Measurements from ENCODE around the gene STING1. TPM values are rescaled to one million over a fixed set of nuclear protein-coding genes. Genes with fewer than 3 reads are reported as not detected.
"Not testable (repeated sequence)": the region's sequence is repeated elsewhere in the genome, so short reads cannot be mapped to it uniquely, and the experiment has no call there.

Gene STING1
- total RNA-seq, 1 experiment from 2014 or later: 0.48 TPM

GRCh38 chr5:139528695-139529094 is 46.1 kb upstream of the STING1 start:
- not testable (repeated sequence) for H3K4me2 ChIP-seq (ENCODE audit: insufficient read depth, insufficient read length, low read length); H3K9me3 Mint-ChIP-seq; H4K8ac ChIP-seq (replicated peaks; ENCODE audit: insufficient read length, low read depth, low read length); H3K27me3 ChIP-seq (ENCODE audit: insufficient read depth, low read length); H2BK20ac ChIP-seq (ENCODE audit: low read depth, low read length, poor library complexity, severe bottlenecking); H3K18ac ChIP-seq (ENCODE audit: insufficient read length, low read depth, low read length); H3T11ph ChIP-seq (ENCODE audit: low read length); H4K91ac ChIP-seq (ENCODE audit: insufficient read length, low read depth, low read length); H2BK12ac ChIP-seq (ENCODE audit: insufficient read length, low read depth, low read length); H3K23me2 ChIP-seq (ENCODE audit: insufficient read length, low read depth, low read length, poor library complexity, severe bottlenecking); H3K79me2 ChIP-seq (ENCODE audit: insufficient read depth, low read length); H3K9ac ChIP-seq (ENCODE audit: extremely low read depth, insufficient read length, low read length); H3K4ac ChIP-seq (ENCODE audit: low read depth, low read length); DNase-seq; H4K5ac ChIP-seq (ENCODE audit: insufficient read length, low read depth, low read length); H3K27me3 Mint-ChIP-seq (ENCODE audit: low read depth); H3K56ac ChIP-seq (ENCODE audit: insufficient read length, low read depth, low read length); H3K79me1 ChIP-seq (ENCODE audit: insufficient read depth, low read depth, low read length, poor library complexity, severe bottlenecking); H4K20me1 ChIP-seq (ENCODE audit: control insufficient read depth, insufficient read depth, insufficient read length); H2BK15ac ChIP-seq (ENCODE audit: low read depth, low read length); H2AK5ac ChIP-seq (ENCODE audit: insufficient read length, low read length); H2BK5ac ChIP-seq (ENCODE audit: insufficient read length, low read length); H3K14ac ChIP-seq (ENCODE audit: insufficient read depth, low read length); H3K4me3 Mint-ChIP-seq; H2AFZ ChIP-seq (ENCODE audit: low read length); H3K27ac ChIP-seq (ENCODE audit: insufficient read length, low read depth, low read length); H3K9me3 ChIP-seq (ENCODE audit: control insufficient read depth, low read depth, low read length); H3K23ac ChIP-seq (ENCODE audit: insufficient read length, low read depth, low read length); H3K36me3 Mint-ChIP-seq (ENCODE audit: insufficient read depth in 1 of 3, low read depth in 3 of 3); H2BK120ac ChIP-seq (ENCODE audit: low read depth, low read length, poor library complexity, severe bottlenecking)
- peaks cover 11% of the 10 kb centered on the region; the same call in 1 of the 2 replicates for H3K4me1 ChIP-seq (ENCODE audit: insufficient read depth, low read length)
- Mint-ChIP-seq H3K27ac (peak overlapping the region in 1 of 3 experiments; percentile 24; a peak in 1 of 7 replicates), H3K4me1 (peaks cover 48 to 49% of the 10 kb centered on the region in 2 experiments)
- WGBS (ENCODE audit: extremely low coverage, insufficient read length, low lambda C conversion rate): no CpG with 5 or more reads among the region's 8 CpGs

GRCh38 chr5:139527896-139528467 is 45.4 kb upstream of the STING1 start:
- peaks cover 11% of the 10 kb centered on the region; the same call in 1 of the 2 replicates for H3K4me1 ChIP-seq (ENCODE audit: insufficient read depth, low read length)
- not testable (repeated sequence) for H3K56ac ChIP-seq (ENCODE audit: insufficient read length, low read depth, low read length); H2BK5ac ChIP-seq (ENCODE audit: insufficient read length, low read length); H3K36me3 Mint-ChIP-seq (ENCODE audit: insufficient read depth in 1 of 3, low read depth in 3 of 3); H3K4ac ChIP-seq (ENCODE audit: low read depth, low read length); H2BK12ac ChIP-seq (ENCODE audit: insufficient read length, low read depth, low read length); H3K79me1 ChIP-seq (ENCODE audit: insufficient read depth, low read depth, low read length, poor library complexity, severe bottlenecking); H3K14ac ChIP-seq (ENCODE audit: insufficient read depth, low read length); H3K4me2 ChIP-seq (ENCODE audit: insufficient read depth, insufficient read length, low read length); H3K27me3 ChIP-seq (ENCODE audit: insufficient read depth, low read length); H4K5ac ChIP-seq (ENCODE audit: insufficient read length, low read depth, low read length); H2AK5ac ChIP-seq (ENCODE audit: insufficient read length, low read length); H3K9ac ChIP-seq (ENCODE audit: extremely low read depth, insufficient read length, low read length); H2AFZ ChIP-seq (ENCODE audit: low read length); H3K18ac ChIP-seq (ENCODE audit: insufficient read length, low read depth, low read length); H3K79me2 ChIP-seq (ENCODE audit: insufficient read depth, low read length); H2BK15ac ChIP-seq (ENCODE audit: low read depth, low read length); H3K9me3 ChIP-seq (ENCODE audit: control insufficient read depth, low read depth, low read length); H3K27me3 Mint-ChIP-seq (ENCODE audit: low read depth); H2BK20ac ChIP-seq (ENCODE audit: low read depth, low read length, poor library complexity, severe bottlenecking); H3K9me3 Mint-ChIP-seq; H4K20me1 ChIP-seq (ENCODE audit: control insufficient read depth, insufficient read depth, insufficient read length); H3T11ph ChIP-seq (ENCODE audit: low read length); H2BK120ac ChIP-seq (ENCODE audit: low read depth, low read length, poor library complexity, severe bottlenecking); DNase-seq; H3K23ac ChIP-seq (ENCODE audit: insufficient read length, low read depth, low read length); H3K23me2 ChIP-seq (ENCODE audit: insufficient read length, low read depth, low read length, poor library complexity, severe bottlenecking); H4K91ac ChIP-seq (ENCODE audit: insufficient read length, low read depth, low read length); H3K27ac ChIP-seq (ENCODE audit: insufficient read length, low read depth, low read length); H3K4me3 Mint-ChIP-seq; H4K8ac ChIP-seq (replicated peaks; ENCODE audit: insufficient read length, low read depth, low read length)
- Mint-ChIP-seq H3K4me1 (peaks cover 54 to 55% of the 10 kb centered on the region in 2 experiments), H3K27ac (peak overlapping the region in 2 of 3 experiments; percentile 35 to 52; a peak in 1 of 7 replicates)
- WGBS (ENCODE audit: extremely low coverage, insufficient read length, low lambda C conversion rate): no CpG with 5 or more reads among the region's 7 CpGs

Data from H9 (cell line).